Erythroblast (primary cell): ENCODE data around the gene SULT1C3.

Experiments
- DNase-seq, 2 experiments: peaks; one replicate each; lab custom pipeline; 2025; lab: John Stamatoyannopoulos, UW
- GATA1 ChIP-seq: IDR thresholded peaks from 2 replicates; pipeline ENCODE4 v1.6.1; 2011; ENCODE audit warnings: low read depth, mild to moderate bottlenecking, control low read depth, low read length, moderate library complexity
- POLR2A ChIP-seq: IDR thresholded peaks from 2 replicates; pipeline ENCODE4 v1.6.1; 2011; ENCODE audit warnings: mild to moderate bottlenecking, low read length

The SULT1C3 gene

GRCh38 chr2:108297436-108298141 lies 57.8 kb downstream of the SULT1C3 start:
- TF ChIP-seq GATA1: no peak
- no peak for TF ChIP-seq POLR2A
- no peak for DNase-seq

GRCh38 chr2:108301558-108301957 lies 61.8 kb downstream of the SULT1C3 start:
- no peak for DNase-seq
- TF ChIP-seq GATA1: no peak
- no peak for TF ChIP-seq POLR2A

- no peak for DNase-seq
- TF ChIP-seq GATA1 (no peak), POLR2A (no peak)
These were observed 65.2 kb downstream of the SULT1C3 start for GRCh38 chr2:108304975-108305374.

GRCh38 chr2:108305901-108306300 lies 66.1 kb downstream of the SULT1C3 start:
- DNase-seq: no peak
- TF ChIP-seq GATA1 (no peak), POLR2A (no peak)

- no peak for DNase-seq
- TF ChIP-seq GATA1: no peak
These were observed 70.1 kb downstream of the SULT1C3 start for GRCh38 chr2:108309903-108310302.
